ENCODE measurements around the gene FOXK1.

Gene FOXK1

GRCh38 chr7:4711093-4711492 is 29.0 kb downstream of the FOXK1 start:
- POLR2A ChIA-PET = interaction anchor here (0.9 to 1.3 kb wide), 2 partner anchors 64 to 69 kb away, joined by 3 read pairs; partner anchors contain the start of gene AP5Z1
- TF ChIP-seq ZNF384 (IDR thresholded peaks at IDR 0.05) (no peak), PKNOX1 (IDR thresholded peaks at IDR 0.05) (no peak), NFRKB (IDR thresholded peaks at IDR 0.05) (no peak), LEF1 (IDR thresholded peaks at IDR 0.05; ENCODE audit: borderline replicate concordance) (no peak)
- CTCF ChIA-PET = no interaction called here
- DNase-seq (ENCODE audit: extremely low spot score) = no peak

- DNase-seq (ENCODE audit: extremely low spot score) = no peak
- TF ChIP-seq PKNOX1 (IDR thresholded peaks at IDR 0.05) = no peak
- no peak for TF ChIP-seq ARNT (IDR thresholded peaks at IDR 0.05)
- no peak for TF ChIP-seq HDGF (IDR thresholded peaks at IDR 0.05; ENCODE audit: borderline replicate concordance)
- no peak for TF ChIP-seq FOXM1 (IDR thresholded peaks at IDR 0.05; ENCODE audit: borderline replicate concordance)
- TF ChIP-seq LEF1 (IDR thresholded peaks at IDR 0.05; ENCODE audit: borderline replicate concordance) = no peak
- TF ChIP-seq L3MBTL2 (conservative IDR thresholded peaks at IDR 0.05) = no peak
- TF ChIP-seq CTBP1 (IDR thresholded peaks at IDR 0.05; ENCODE audit: borderline replicate concordance) = no peak
- no peak for TF ChIP-seq TARDBP (IDR thresholded peaks at IDR 0.05)
- no peak for TF ChIP-seq ZNF384 (IDR thresholded peaks at IDR 0.05)
- no peak for TF ChIP-seq SUZ12 (IDR thresholded peaks at IDR 0.05)
- CTCF ChIA-PET = no interaction called here
- POLR2A ChIA-PET = interaction anchor here (1.3 kb wide), 1 partner anchor 64 kb away, joined by 3 read pairs; the partner anchor contains the start of gene AP5Z1
Measured at GRCh38 chr7:4711634-4712033, 29.5 kb downstream of the FOXK1 start.

GRCh38 chr7:4712281-4713182 is 30.4 kb downstream of the FOXK1 start:
- no peak for DNase-seq (ENCODE audit: extremely low spot score)
- TF ChIP-seq PKNOX1 (IDR thresholded peaks at IDR 0.05) (0 out of 2 replicates have a peak, but pooled peaks have one; percentile 20), ELF4 (IDR thresholded peaks at IDR 0.05) (no peak), BHLHE40 (IDR thresholded peaks at IDR 0.05; ENCODE audit: borderline replicate concordance) (no peak), NFRKB (IDR thresholded peaks at IDR 0.05) (no peak), L3MBTL2 (conservative IDR thresholded peaks at IDR 0.05) (no peak), FOXA1 (IDR thresholded peaks at IDR 0.05) (no peak)
- ChIA-PET CTCF (no interaction called here), POLR2A (interaction anchor here (0.9 to 1.3 kb wide), 4 partner anchors 10 to 63 kb away, joined by 3 read pairs; partner anchors contain the start of gene AP5Z1)

GRCh38 chr7:4713183-4713784 is 31.2 kb downstream of the FOXK1 start:
- POLR2A ChIA-PET = interaction anchor here (0.7 to 1.2 kb wide), 4 partner anchors 10 to 72 kb away, joined by 3 read pairs; partner anchors contain the start of gene AP5Z1
- TF ChIP-seq L3MBTL2 (conservative IDR thresholded peaks at IDR 0.05) = peak; percentile 43; the same call in 1 of the 2 replicates
- no peak for TF ChIP-seq FOXK2 (IDR thresholded peaks at IDR 0.05)
- CTCF ChIA-PET = no interaction called here
- no peak for DNase-seq (ENCODE audit: extremely low spot score)

- no peak for DNase-seq (ENCODE audit: extremely low spot score)
- ChIA-PET CTCF (no interaction called here), POLR2A (interaction anchor here (0.7 kb wide), 1 partner anchor 73 kb away, joined by 3 read pairs; no protein-coding TSS in a partner anchor)
- TF ChIP-seq FOXM1 (IDR thresholded peaks at IDR 0.05; ENCODE audit: borderline replicate concordance) (no peak), FOXK2 (IDR thresholded peaks at IDR 0.05) (no peak), ELF4 (IDR thresholded peaks at IDR 0.05) (no peak), L3MBTL2 (conservative IDR thresholded peaks at IDR 0.05) (no peak), NFRKB (IDR thresholded peaks at IDR 0.05) (no peak), TARDBP (IDR thresholded peaks at IDR 0.05) (no peak), CTBP1 (IDR thresholded peaks at IDR 0.05; ENCODE audit: borderline replicate concordance) (no peak), ARNT (IDR thresholded peaks at IDR 0.05) (no peak), ZNF384 (IDR thresholded peaks at IDR 0.05) (no peak), SUZ12 (IDR thresholded peaks at IDR 0.05) (no peak), PKNOX1 (IDR thresholded peaks at IDR 0.05) (no peak), HDGF (IDR thresholded peaks at IDR 0.05; ENCODE audit: borderline replicate concordance) (no peak), SP1 (IDR thresholded peaks at IDR 0.05) (no peak), FOXA1 (IDR thresholded peaks at IDR 0.05) (no peak)
Measured at GRCh38 chr7:4714161-4714700, 32.1 kb downstream of the FOXK1 start.

Data from HEK293T (cell line).